NT2/D1 (cell line): Measurements from ENCODE around the gene BRME1.
A peak's percentile ranks its signal among the peaks of the same experiment; 100 is the strongest.
"Not testable (repeated sequence)": the region's sequence is repeated elsewhere in the genome, so short reads cannot be mapped to it uniquely, and the experiment has no call there.

ENCODE experiments used
- DNase-seq: peaks from one replicate; pipeline ENCODE4 v3.0.0-alpha.2; 2011; ENCODE audit warnings: low read depth, low spot score
- H3K27me3 ChIP-seq: 2 replicates; pipeline ENCODE4 v1.6.0; 2011; ENCODE audit warnings: mild to moderate bottlenecking; ENCODE audit not compliant: insufficient read length, insufficient read depth
- H3K36me3 ChIP-seq: 2 replicates; pipeline ENCODE4 v1.6.1; 2011; ENCODE audit warnings: mild to moderate bottlenecking, low read length, mixed read lengths; ENCODE audit not compliant: insufficient read depth, insufficient read length
- H3K4me1 ChIP-seq: 2 replicates; pipeline ENCODE4 v1.5.1; 2011; ENCODE audit not compliant: insufficient read depth, insufficient read length
- H3K4me3 ChIP-seq: 2 replicates; pipeline ENCODE4 v1.5.1; 2011; ENCODE audit warnings: low read depth; ENCODE audit not compliant: insufficient read length
- H3K9ac ChIP-seq: 2 replicates; pipeline ENCODE4 v1.6.0; 2011; ENCODE audit warnings: low read depth; ENCODE audit not compliant: insufficient read length
- H3K9me3 ChIP-seq: 2 replicates; pipeline ENCODE4 v1.5.1; 2011; ENCODE audit warnings: mild to moderate bottlenecking, low read length; ENCODE audit not compliant: insufficient read depth
- SUZ12 ChIP-seq: IDR thresholded peaks from 2 replicates; pipeline ENCODE4 v1.6.1; 2011; ENCODE audit not compliant: insufficient read length, insufficient read depth; ENCODE audit errors: extremely low read depth
- YY1 ChIP-seq: IDR thresholded peaks from 2 replicates; pipeline ENCODE4 v1.6.1; 2011; ENCODE audit not compliant: insufficient read length, insufficient read depth
- ZNF274 ChIP-seq: IDR thresholded peaks from 2 replicates; pipeline ENCODE4 v1.6.1; 2011; ENCODE audit warnings: mild to moderate bottlenecking, low read depth, low read length

Gene BRME1

GRCh38 chr19:13926010-13926409 lies 20.1 kb upstream of the BRME1 start:
- Histone ChIP-seq H3K27me3 (no peaks in the 10 kb centered on the region), H3K4me3 (no peak overlapping the region), H3K36me3 (peaks cover 65% of the 10 kb centered on the region), H3K4me1 (peaks cover 6% of the 10 kb centered on the region), H3K9ac (no peak overlapping the region), H3K9me3 (peaks cover 8% of the 10 kb centered on the region; the same call in 1 of the 2 replicates)
- TF ChIP-seq SUZ12, result no peak
- no peak for TF ChIP-seq ZNF274
- DNase-seq, result no peak

GRCh38 chr19:13923194-13923987 lies 17.5 kb upstream of the BRME1 start:
- TF ChIP-seq ZNF274, result no peak
- TF ChIP-seq SUZ12, result no peak
- no peak for TF ChIP-seq YY1
- no peaks in the 10 kb centered on the region for H3K27me3 ChIP-seq
- H3K4me1 ChIP-seq, result no peaks in the 10 kb centered on the region
- no peak overlapping the region for H3K9ac ChIP-seq
- no peak for DNase-seq
- no peak overlapping the region for H3K4me3 ChIP-seq
- peaks cover 74% of the 10 kb centered on the region for H3K36me3 ChIP-seq
- H3K9me3 ChIP-seq, result peaks cover 15% of the 10 kb centered on the region; the same call in 1 of the 2 replicates

- H3K9ac ChIP-seq, H3K27me3 ChIP-seq, H3K4me1 ChIP-seq, DNase-seq, H3K4me3 ChIP-seq: not testable (repeated sequence)
- H3K36me3 ChIP-seq, result peaks cover 71% of the 10 kb centered on the region
- H3K9me3 ChIP-seq, result peaks cover 15% of the 10 kb centered on the region; the same call in 1 of the 2 replicates
Observed at GRCh38 chr19:13922118-13922517, 16.2 kb upstream of the BRME1 start.

- no peaks in the 10 kb centered on the region for H3K27me3 ChIP-seq
- H3K9me3 ChIP-seq, result peaks cover 15% of the 10 kb centered on the region; the same call in 1 of the 2 replicates
- no peak overlapping the region for H3K9ac ChIP-seq
- TF ChIP-seq SUZ12 (no peak), ZNF274 (no peak), YY1 (peak; percentile 29)
- peaks cover 61% of the 10 kb centered on the region for H3K36me3 ChIP-seq
- peak; percentile 50 for DNase-seq
- no peaks in the 10 kb centered on the region for H3K4me1 ChIP-seq
- H3K4me3 ChIP-seq, result no peak overlapping the region
Observed at GRCh38 chr19:13920940-13921747, 15.2 kb upstream of the BRME1 start.

GRCh38 chr19:13920524-13920923 lies 14.6 kb upstream of the BRME1 start:
- Histone ChIP-seq H3K4me3 (no peak overlapping the region), H3K27me3 (no peaks in the 10 kb centered on the region), H3K9ac (no peak overlapping the region), H3K4me1 (no peaks in the 10 kb centered on the region), H3K36me3 (peaks cover 63% of the 10 kb centered on the region), H3K9me3 (peaks cover 15% of the 10 kb centered on the region; the same call in 1 of the 2 replicates)
- no peak for DNase-seq
- TF ChIP-seq YY1, result no peak

- Histone ChIP-seq H3K4me3 (no peak overlapping the region), H3K4me1 (no peaks in the 10 kb centered on the region), H3K36me3 (peaks cover 61% of the 10 kb centered on the region), H3K9ac (no peak overlapping the region), H3K9me3 (peaks cover 15% of the 10 kb centered on the region; the same call in 1 of the 2 replicates), H3K27me3 (no peaks in the 10 kb centered on the region)
- TF ChIP-seq ZNF274, result no peak
- TF ChIP-seq YY1, result no peak
- no peak for TF ChIP-seq SUZ12
- no peak for DNase-seq
Observed at GRCh38 chr19:13918726-13919411, 13.0 kb upstream of the BRME1 start.

- DNase-seq, result no peak
- Histone ChIP-seq H3K36me3 (peaks cover 62% of the 10 kb centered on the region), H3K4me1 (no peaks in the 10 kb centered on the region), H3K9me3 (peaks cover 15% of the 10 kb centered on the region; the same call in 1 of the 2 replicates), H3K27me3 (no peaks in the 10 kb centered on the region), H3K9ac (no peak overlapping the region), H3K4me3 (no peak overlapping the region)
- TF ChIP-seq ZNF274, result no peak
- no peak for TF ChIP-seq SUZ12
- TF ChIP-seq YY1, result no peak
Observed at GRCh38 chr19:13917888-13918406, 12.0 kb upstream of the BRME1 start.
